Naive thymus-derived CD8-positive, alpha-beta T cell (primary cell): ENCODE results near the gene NMT2. TPM values are rescaled to one million over a fixed set of nuclear protein-coding genes. Genes with fewer than 3 reads are reported as not detected.

Experiments
- ATAC-seq, 2 donors: fragments of 150-1000 bp; cut with Tn5 transposase in 1 of 2; sonication (Bioruptor Pico), chemical (Tn5 transposase) in 1 of 2; 1 replicate in 1 of 2; 2 replicates in 1 of 2; pipeline ENCODE4 v1.10.0; 2021; ENCODE audit warnings: mild to moderate bottlenecking in 2 of 2, moderate library complexity in 2 of 2
- POLR2A ChIA-PET: fragments of 350-600 bp; sonication (Branson Sonifier 250); formaldehyde crosslinking; loops from one replicate; lab custom pipeline; 2021; ENCODE audit warnings: antibody characterized with exemption; lab: Charles Lee
- DNase-seq, 10 donors: peaks; one replicate each; pipeline versions ENCODE4 v3.0.0 to v3.0.0-alpha.2; 2020 to 2022
- H3K27ac Mint-ChIP-seq, 10 donors: one replicate each; pipeline ENCODE4 v1.8.0; 2020 to 2022; ENCODE audit warnings: mild to moderate bottlenecking in 10 of 10, mixed read lengths in 10 of 10, moderate library complexity in 4 of 10, inconsistent platforms in 1 of 10
- H3K27me3 Mint-ChIP-seq, 5 donors: one replicate each; pipeline ENCODE4 v1.8.0; 2021 to 2022; ENCODE audit warnings: mixed read lengths in 5 of 5
- H3K36me3 Mint-ChIP-seq, 3 donors: one replicate each; pipeline ENCODE4 v1.8.0; 2020 to 2022; ENCODE audit warnings: mixed read lengths in 3 of 3, mild to moderate bottlenecking in 2 of 3, inconsistent platforms in 1 of 3
- H3K4me1 Mint-ChIP-seq, 4 donors: one replicate each; pipeline ENCODE4 v1.8.0; 2021 to 2022; ENCODE audit warnings: mixed read lengths in 4 of 4
- H3K4me3 Mint-ChIP-seq, 10 donors: one replicate each; pipeline ENCODE4 v1.8.0; 2020 to 2022; ENCODE audit warnings: mild to moderate bottlenecking in 10 of 10, mixed read lengths in 10 of 10, moderate library complexity in 6 of 10, inconsistent platforms in 1 of 10
- H3K9me3 Mint-ChIP-seq, 9 donors: one replicate each; pipeline ENCODE4 v1.8.0; 2020 to 2022; ENCODE audit warnings: mixed read lengths in 9 of 9, mild to moderate bottlenecking in 3 of 9, inconsistent platforms in 1 of 9, moderate library complexity in 1 of 9
- polyA plus RNA-seq, 3 donors: library from polyadenylated mRNA; unstranded; fragments of 300-500 nt; fragmentation: Illumina TruSeq; gene quantifications; one replicate each; pipeline ENCODE4 v1.2.3, GENCODE V29; 2021
- total RNA-seq, 8 experiments: library from RNA in 2 of 8; stranded (reverse) in 2 of 8; gene quantifications; one replicate each; pipeline ENCODE4 v1.2.3 and lab custom pipeline; 2021 to 2026

The NMT2 gene
- total and polyA plus RNA-seq, 5 experiments from 2014 or later: 31.7 to 86.4 (median 40.4) TPM

- H3K4me1 Mint-ChIP-seq: peaks cover 0 to 5% (median under 1%) of the 10 kb centered on the region in 4 donors
- POLR2A ChIA-PET: no interaction called here
- H3K27me3 Mint-ChIP-seq: no peaks in the 10 kb centered on the region
- no peaks in the 10 kb centered on the region for H3K9me3 Mint-ChIP-seq
- peak overlapping the region in 1 of 10 donors; percentile 2 for H3K27ac Mint-ChIP-seq
- ATAC-seq (no peak), DNase-seq (no peak)
- H3K36me3 Mint-ChIP-seq: peaks cover 0 to 59% (median 15%) of the 10 kb centered on the region in 3 donors
- H3K4me3 Mint-ChIP-seq: no peak overlapping the region
Measured at GRCh38 chr10:15112657-15113056, 55.8 kb downstream of the NMT2 start.

GRCh38 chr10:15106352-15107013, 62.0 kb downstream of the NMT2 start:
- H3K4me1 Mint-ChIP-seq: peaks cover 0 to 14% (median 8%) of the 10 kb centered on the region in 4 donors
- DNase-seq (peak; percentile 36 to 82 (median 60)), ATAC-seq (peak; percentile 98 to 99)
- no peaks in the 10 kb centered on the region for H3K27me3 Mint-ChIP-seq
- peaks cover 0 to 82% (median 11%) of the 10 kb centered on the region in 3 donors for H3K36me3 Mint-ChIP-seq
- peak overlapping the region in 9 of 10 donors; percentile 46 to 87 (median 71) for H3K27ac Mint-ChIP-seq
- peak overlapping the region in 1 of 10 donors; percentile 51 for H3K4me3 Mint-ChIP-seq
- POLR2A ChIA-PET: interaction anchor here (0.7 to 1.7 kb wide), 3 partner anchors 9 to 53 kb away, joined by 3 to 4 read pairs (median 3); no protein-coding TSS in a partner anchor
- no peaks in the 10 kb centered on the region for H3K9me3 Mint-ChIP-seq

- Mint-ChIP-seq H3K9me3 (no peaks in the 10 kb centered on the region), H3K36me3 (peaks cover 0 to 64% (median 6%) of the 10 kb centered on the region in 3 donors), H3K27me3 (no peaks in the 10 kb centered on the region), H3K27ac (peak overlapping the region in 5 of 10 donors; percentile 23 to 81 (median 41)), H3K4me1 (peaks cover 12 to 33% (median 28%) of the 10 kb centered on the region in 4 donors), H3K4me3 (no peak overlapping the region)
- no peak for ATAC-seq
- POLR2A ChIA-PET: interaction anchor here (1.0 to 1.8 kb wide), 2 partner anchors 82 to 150 kb away, joined by 4 to 5 read pairs; partner anchors contain the start of gene DCLRE1C
- no peak for DNase-seq
Measured at GRCh38 chr10:15103513-15103912, 65.0 kb downstream of the NMT2 start.

GRCh38 chr10:15099886-15100285, 68.6 kb downstream of the NMT2 start:
- peaks cover 0 to 40% (median 4%) of the 10 kb centered on the region in 3 donors for H3K36me3 Mint-ChIP-seq
- H3K27ac Mint-ChIP-seq: peak overlapping the region; percentile 36 to 90 (median 78)
- H3K9me3 Mint-ChIP-seq: no peaks in the 10 kb centered on the region
- H3K4me3 Mint-ChIP-seq: peak overlapping the region in 5 of 10 donors; percentile 22 to 52 (median 27)
- peaks cover 22 to 41% (median 37%) of the 10 kb centered on the region in 4 donors for H3K4me1 Mint-ChIP-seq
- ATAC-seq: no peak
- POLR2A ChIA-PET: interaction anchor here (0.6 to 0.7 kb wide), 2 partner anchors 133 to 559 kb away, joined by 3 to 4 read pairs; no protein-coding TSS in a partner anchor
- DNase-seq: no peak
- H3K27me3 Mint-ChIP-seq: no peaks in the 10 kb centered on the region

- ATAC-seq: peak; percentile 80 to 81
- Mint-ChIP-seq H3K36me3 (peaks cover 0 to 14% (median 0%) of the 10 kb centered on the region in 3 donors), H3K4me3 (peak within 1 kb of the TSS; percentile 94 to 99 (median 96)), H3K9me3 (no peaks in the 10 kb centered on the region), H3K27ac (peak within 1 kb of the TSS; percentile 96 to 99 (median 98)), H3K27me3 (no peaks in the 10 kb centered on the region), H3K4me1 (peaks cover 22 to 41% (median 36%) of the 10 kb centered on the region in 4 donors)
- peak; percentile 85 to 99 (median 94) for DNase-seq
- POLR2A ChIA-PET: interaction anchor here (0.6 to 1.4 kb wide), 6 partner anchors 9 to 218 kb away, joined by 3 to 6 read pairs (median 4); partner anchors contain the start of genes NMT2 and SUV39H2
Measured at GRCh38 chr10:15097011-15097812, 71.3 kb downstream of the NMT2 start, which contains the start of gene RPP38. RPP38 (plus strand) TSS chr10:15097355; CDS start chr10:15103315, 5,960 bp downstream.

- no peaks in the 10 kb centered on the region for H3K27me3 Mint-ChIP-seq
- POLR2A ChIA-PET: interaction anchor here (1.4 kb wide), 1 partner anchor 10 kb away, joined by 3 read pairs; no protein-coding TSS in a partner anchor
- peak overlapping the region; percentile 94 to 99 (median 96) for H3K4me3 Mint-ChIP-seq
- H3K9me3 Mint-ChIP-seq: no peaks in the 10 kb centered on the region
- peak overlapping the region; percentile 81 to 99 (median 98) for H3K27ac Mint-ChIP-seq
- H3K36me3 Mint-ChIP-seq: peaks cover 0 to 8% (median 0%) of the 10 kb centered on the region in 3 donors
- peaks cover 22 to 41% (median 32%) of the 10 kb centered on the region in 4 donors for H3K4me1 Mint-ChIP-seq
- no peak for DNase-seq
- peak; percentile 20 to 40 for ATAC-seq
Measured at GRCh38 chr10:15096661-15097010, 71.9 kb downstream of the NMT2 start.

- H3K4me3 Mint-ChIP-seq: no peak overlapping the region
- DNase-seq (no peak), ATAC-seq (no peak)
- POLR2A ChIA-PET: no interaction called here
- peak overlapping the region in 1 of 10 donors; percentile 9 for H3K27ac Mint-ChIP-seq
- no peaks in the 10 kb centered on the region for H3K36me3 Mint-ChIP-seq
- peaks cover 10 to 16% (median 12%) of the 10 kb centered on the region in 4 donors for H3K4me1 Mint-ChIP-seq
- H3K9me3 Mint-ChIP-seq: no peaks in the 10 kb centered on the region
- no peaks in the 10 kb centered on the region for H3K27me3 Mint-ChIP-seq
Measured at GRCh38 chr10:15092855-15093408, 75.6 kb downstream of the NMT2 start.

- Mint-ChIP-seq H3K9me3 (no peaks in the 10 kb centered on the region), H3K4me3 (no peak overlapping the region), H3K36me3 (no peaks in the 10 kb centered on the region), H3K27ac (no peak overlapping the region), H3K27me3 (no peaks in the 10 kb centered on the region), H3K4me1 (peaks cover 2 to 7% (median 4%) of the 10 kb centered on the region in 4 donors)
- ATAC-seq (no peak), DNase-seq (no peak)
- POLR2A ChIA-PET: interaction anchor here (0.6 kb wide), 1 partner anchor 274 kb away, joined by 3 read pairs; no protein-coding TSS in a partner anchor
Measured at GRCh38 chr10:15091418-15091817, 77.1 kb downstream of the NMT2 start.

- Mint-ChIP-seq H3K4me1 (peaks cover 0 to 15% (median 0%) of the 10 kb centered on the region in 4 donors), H3K9me3 (no peaks in the 10 kb centered on the region), H3K27me3 (no peaks in the 10 kb centered on the region), H3K4me3 (peak within 1 kb of the TSS; percentile 68 to 86 (median 82)), H3K27ac (peak within 1 kb of the TSS in 2 of 10 donors; percentile 27 to 57), H3K36me3 (no peaks in the 10 kb centered on the region)
- DNase-seq (peak; percentile 69 to 83 (median 78)), ATAC-seq (peak; percentile 98 to 99)
- POLR2A ChIA-PET: no interaction called here
Measured at GRCh38 chr10:15088428-15089261, 79.8 kb downstream of the NMT2 start, which contains the start of gene ACBD7. ACBD7 (minus strand) TSS chr10:15088776; CDS start chr10:15088728, 48 bp downstream.

GRCh38 chr10:15084502-15084922, 84.0 kb downstream of the NMT2 start:
- Mint-ChIP-seq H3K4me3 (peak overlapping the region in 6 of 10 donors; percentile 9 to 42 (median 36)), H3K4me1 (peaks cover 0 to 15% (median 0%) of the 10 kb centered on the region in 4 donors), H3K36me3 (no peaks in the 10 kb centered on the region), H3K9me3 (no peaks in the 10 kb centered on the region), H3K27ac (peak overlapping the region in 1 of 10 donors; percentile 57), H3K27me3 (no peaks in the 10 kb centered on the region)
- peak in 1 of 2 donors; percentile 26 for ATAC-seq
- DNase-seq: peak in 3 of 10 donors; percentile 16 to 25 (median 16)
- POLR2A ChIA-PET: no interaction called here
